Measurements from ENCODE around the gene HINT2. TPM values are rescaled to one million over a fixed set of nuclear protein-coding genes. Genes with fewer than 3 reads are reported as not detected.

Gene HINT2
- total RNA-seq, 1 donor: 17.0 TPM

- H4K20me1 ChIP-seq (ENCODE audit: insufficient read depth, low read length): no peaks in the 10 kb centered on the region
- H3K4me3 ChIP-seq (ENCODE audit: insufficient read depth, low read length): no peak overlapping the region
- no peaks in the 10 kb centered on the region for H3K27me3 ChIP-seq (ENCODE audit: insufficient read depth, low read length)
- H3K27ac ChIP-seq (ENCODE audit: low read depth, low read length): no peak overlapping the region
- H3K9me3 ChIP-seq (ENCODE audit: low read depth, low read length): no peaks in the 10 kb centered on the region
- peaks cover 11% of the 10 kb centered on the region for H3K4me1 ChIP-seq (ENCODE audit: insufficient read depth, low read length)
- no peak for TF ChIP-seq CTCF (IDR thresholded peaks at IDR 0.05; ENCODE audit: extremely low read depth, low read depth, low read length)
- H3K36me3 ChIP-seq (ENCODE audit: insufficient read depth, low read length): no peaks in the 10 kb centered on the region
- no peak overlapping the region for H2AFZ ChIP-seq (ENCODE audit: low read length)
- H3K79me2 ChIP-seq (ENCODE audit: insufficient read depth, low read length): no peaks in the 10 kb centered on the region
- H3K4me2 ChIP-seq (ENCODE audit: insufficient read depth, low read length): no peak overlapping the region
- no peak for DNase-seq (ENCODE audit: insufficient read length, low spot score, missing footprints)
Observed at GRCh38 chr9:35836595-35836994, 21.8 kb upstream of the HINT2 start.

- Histone ChIP-seq H3K4me3 (ENCODE audit: insufficient read depth, low read length) (no peak overlapping the region), H3K9me3 (ENCODE audit: low read depth, low read length) (no peaks in the 10 kb centered on the region), H2AFZ (ENCODE audit: low read length) (no peak overlapping the region), H4K20me1 (ENCODE audit: insufficient read depth, low read length) (no peaks in the 10 kb centered on the region), H3K4me1 (ENCODE audit: insufficient read depth, low read length) (peaks cover 11% of the 10 kb centered on the region), H3K36me3 (ENCODE audit: insufficient read depth, low read length) (no peaks in the 10 kb centered on the region), H3K4me2 (ENCODE audit: insufficient read depth, low read length) (no peak overlapping the region), H3K79me2 (ENCODE audit: insufficient read depth, low read length) (no peaks in the 10 kb centered on the region), H3K27me3 (ENCODE audit: insufficient read depth, low read length) (no peaks in the 10 kb centered on the region), H3K27ac (ENCODE audit: low read depth, low read length) (no peak overlapping the region)
- no peak for TF ChIP-seq CTCF (IDR thresholded peaks at IDR 0.05; ENCODE audit: extremely low read depth, low read depth, low read length)
- no peak for DNase-seq (ENCODE audit: insufficient read length, low spot score, missing footprints)
Observed at GRCh38 chr9:35835766-35836165, 20.9 kb upstream of the HINT2 start.

GRCh38 chr9:35835216-35835632 lies 20.4 kb upstream of the HINT2 start:
- Histone ChIP-seq H3K9me3 (ENCODE audit: low read depth, low read length) (no peaks in the 10 kb centered on the region), H3K79me2 (ENCODE audit: insufficient read depth, low read length) (peaks cover under 1% of the 10 kb centered on the region), H3K4me3 (ENCODE audit: insufficient read depth, low read length) (no peak overlapping the region), H3K4me1 (ENCODE audit: insufficient read depth, low read length) (peaks cover 11% of the 10 kb centered on the region), H3K36me3 (ENCODE audit: insufficient read depth, low read length) (no peaks in the 10 kb centered on the region), H3K27ac (ENCODE audit: low read depth, low read length) (no peak overlapping the region), H4K20me1 (ENCODE audit: insufficient read depth, low read length) (no peaks in the 10 kb centered on the region), H3K4me2 (ENCODE audit: insufficient read depth, low read length) (no peak overlapping the region), H3K27me3 (ENCODE audit: insufficient read depth, low read length) (no peaks in the 10 kb centered on the region), H2AFZ (ENCODE audit: low read length) (no peak overlapping the region)
- TF ChIP-seq CTCF (IDR thresholded peaks at IDR 0.05; ENCODE audit: extremely low read depth, low read depth, low read length): peak; percentile 28
- no peak for DNase-seq (ENCODE audit: insufficient read length, low spot score, missing footprints)

- Histone ChIP-seq H3K4me1 (ENCODE audit: insufficient read depth, low read length) (peaks cover 18% of the 10 kb centered on the region), H4K20me1 (ENCODE audit: insufficient read depth, low read length) (no peaks in the 10 kb centered on the region), H3K79me2 (ENCODE audit: insufficient read depth, low read length) (peaks cover 6% of the 10 kb centered on the region), H2AFZ (ENCODE audit: low read length) (no peak overlapping the region), H3K27ac (ENCODE audit: low read depth, low read length) (no peak overlapping the region), H3K36me3 (ENCODE audit: insufficient read depth, low read length) (no peaks in the 10 kb centered on the region), H3K4me3 (ENCODE audit: insufficient read depth, low read length) (no peak overlapping the region), H3K27me3 (ENCODE audit: insufficient read depth, low read length) (no peaks in the 10 kb centered on the region), H3K9me3 (ENCODE audit: low read depth, low read length) (no peaks in the 10 kb centered on the region), H3K4me2 (ENCODE audit: insufficient read depth, low read length) (no peak overlapping the region)
- DNase-seq (ENCODE audit: insufficient read length, low spot score, missing footprints): no peak
- no peak for TF ChIP-seq CTCF (IDR thresholded peaks at IDR 0.05; ENCODE audit: extremely low read depth, low read depth, low read length)
Observed at GRCh38 chr9:35834260-35835215, 19.7 kb upstream of the HINT2 start.

Data from osteoblast (primary cell).